ENCODE data around the gene TDRD7. TPM values are rescaled to one million over a fixed set of nuclear protein-coding genes. Genes with fewer than 3 reads are reported as not detected.

TDRD7 gene
- polyA plus RNA-seq, 1 experiment = 5.4 TPM

DNA sequence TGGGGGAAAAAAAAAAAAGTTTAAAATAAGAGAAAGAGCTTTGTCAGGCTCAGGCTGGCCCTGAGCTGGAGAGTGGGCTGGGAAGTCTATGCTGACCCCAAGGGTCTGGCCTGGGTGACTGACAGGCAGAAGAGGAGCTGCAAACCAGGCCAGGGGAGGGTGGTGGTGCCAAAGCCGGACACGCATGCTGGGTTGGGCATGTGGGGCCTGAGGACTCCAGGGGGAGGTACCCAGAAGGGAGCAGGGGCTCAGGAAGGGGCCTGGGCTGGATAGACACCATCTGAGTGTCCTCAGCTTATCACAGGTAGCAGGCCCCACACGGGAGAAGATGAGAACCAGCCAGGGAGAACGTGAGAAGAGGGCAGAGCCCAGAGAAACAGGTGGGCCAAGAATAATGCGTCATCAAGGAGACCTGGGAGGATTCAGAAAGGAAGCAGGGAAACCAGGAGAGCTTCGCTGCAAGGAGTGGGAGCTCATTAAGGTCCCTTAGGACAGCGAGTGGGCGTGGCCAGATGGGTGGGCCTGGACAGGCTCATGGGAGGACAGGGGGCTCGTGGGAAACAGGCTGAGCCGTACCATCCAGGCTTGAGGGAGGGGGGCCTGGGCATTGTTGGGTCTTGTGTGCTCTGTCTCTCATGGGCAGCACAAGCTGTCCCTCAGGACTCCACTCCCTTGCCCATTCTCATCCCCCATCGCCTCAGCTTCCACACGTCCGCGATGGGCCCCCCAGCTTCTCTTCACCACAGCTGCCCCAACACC is 105.6 kb downstream of the TDRD7 start:
- TF ChIP-seq, protein P1, sequence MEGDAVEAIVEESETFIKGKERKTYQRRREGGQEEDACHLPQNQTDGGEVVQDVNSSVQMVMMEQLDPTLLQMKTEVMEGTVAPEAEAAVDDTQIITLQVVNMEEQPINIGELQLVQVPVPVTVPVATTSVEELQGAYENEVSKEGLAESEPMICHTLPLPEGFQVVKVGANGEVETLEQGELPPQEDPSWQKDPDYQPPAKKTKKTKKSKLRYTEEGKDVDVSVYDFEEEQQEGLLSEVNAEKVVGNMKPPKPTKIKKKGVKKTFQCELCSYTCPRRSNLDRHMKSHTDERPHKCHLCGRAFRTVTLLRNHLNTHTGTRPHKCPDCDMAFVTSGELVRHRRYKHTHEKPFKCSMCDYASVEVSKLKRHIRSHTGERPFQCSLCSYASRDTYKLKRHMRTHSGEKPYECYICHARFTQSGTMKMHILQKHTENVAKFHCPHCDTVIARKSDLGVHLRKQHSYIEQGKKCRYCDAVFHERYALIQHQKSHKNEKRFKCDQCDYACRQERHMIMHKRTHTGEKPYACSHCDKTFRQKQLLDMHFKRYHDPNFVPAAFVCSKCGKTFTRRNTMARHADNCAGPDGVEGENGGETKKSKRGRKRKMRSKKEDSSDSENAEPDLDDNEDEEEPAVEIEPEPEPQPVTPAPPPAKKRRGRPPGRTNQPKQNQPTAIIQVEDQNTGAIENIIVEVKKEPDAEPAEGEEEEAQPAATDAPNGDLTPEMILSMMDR (IDR thresholded peaks at IDR 0.05; ENCODE audit: insufficient read depth, low read depth, low read length) = no peak
- Histone ChIP-seq H3K27me3 (ENCODE audit: control insufficient read depth, insufficient read depth, low read length) (peaks cover 6% of the 10 kb centered on the region), H3K36me3 (ENCODE audit: control insufficient read depth, insufficient read depth, low read length) (no peaks in the 10 kb centered on the region), H3K4me3 (ENCODE audit: low read depth, low read length) (no peak overlapping the region)
- ChIA-PET POLR2A (no interaction called here), CTCF (interaction anchor here (0.7 to 1.2 kb wide), 3 partner anchors 11 to 81 kb away, joined by 3 to 4 read pairs (median 3); no protein-coding TSS in a partner anchor)
- no peak for DNase-seq (ENCODE audit: low read depth)

DNA sequence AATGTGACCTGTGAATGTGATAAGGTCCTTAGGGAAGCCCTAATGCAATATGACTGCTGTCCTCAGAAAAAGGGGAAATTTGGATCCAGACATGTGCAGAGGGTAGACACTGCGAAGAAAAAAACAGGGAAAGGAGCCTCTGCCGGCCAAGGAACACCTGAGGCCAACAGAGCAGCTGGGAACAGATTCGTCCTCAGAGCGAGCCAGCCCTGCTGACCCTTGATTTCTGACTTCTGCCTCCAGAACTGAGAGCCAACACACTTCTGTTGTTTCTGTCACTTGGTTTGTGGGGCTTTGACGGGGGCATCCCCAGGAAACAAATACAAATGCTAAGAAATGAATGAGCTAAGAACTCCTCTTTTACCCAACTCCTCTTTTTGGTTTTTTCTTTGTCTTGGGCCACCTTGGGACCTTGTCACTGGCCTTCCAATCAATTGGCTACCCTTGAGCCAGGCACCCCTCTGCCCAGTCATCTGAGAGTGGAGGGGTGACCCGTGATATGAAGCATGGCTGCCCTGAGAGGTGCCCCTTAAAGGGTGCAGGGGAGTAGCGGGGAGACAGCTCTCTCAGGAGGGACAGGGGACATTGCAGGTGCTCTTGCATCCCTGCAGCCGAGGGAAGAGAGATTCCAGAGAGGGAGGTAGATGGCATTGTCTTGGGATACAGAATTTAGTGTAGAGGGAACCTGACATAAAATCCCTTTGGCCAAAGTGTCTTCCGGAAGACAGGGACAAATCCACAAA is 106.4 kb downstream of the TDRD7 start:
- Histone ChIP-seq H3K27me3 (ENCODE audit: control insufficient read depth, insufficient read depth, low read length) (peaks cover 6% of the 10 kb centered on the region), H3K4me3 (ENCODE audit: low read depth, low read length) (no peak overlapping the region), H3K36me3 (ENCODE audit: control insufficient read depth, insufficient read depth, low read length) (no peaks in the 10 kb centered on the region)
- TF ChIP-seq, protein P1 (IDR thresholded peaks at IDR 0.05; ENCODE audit: insufficient read depth, low read depth, low read length) = no peak
- POLR2A ChIA-PET = no interaction called here
- CTCF ChIA-PET = interaction anchor here (0.5 to 1.7 kb wide), 4 partner anchors 8 to 80 kb away, joined by 3 to 7 read pairs (median 4); no protein-coding TSS in a partner anchor
- no peak for DNase-seq (ENCODE audit: low read depth)

DNA sequence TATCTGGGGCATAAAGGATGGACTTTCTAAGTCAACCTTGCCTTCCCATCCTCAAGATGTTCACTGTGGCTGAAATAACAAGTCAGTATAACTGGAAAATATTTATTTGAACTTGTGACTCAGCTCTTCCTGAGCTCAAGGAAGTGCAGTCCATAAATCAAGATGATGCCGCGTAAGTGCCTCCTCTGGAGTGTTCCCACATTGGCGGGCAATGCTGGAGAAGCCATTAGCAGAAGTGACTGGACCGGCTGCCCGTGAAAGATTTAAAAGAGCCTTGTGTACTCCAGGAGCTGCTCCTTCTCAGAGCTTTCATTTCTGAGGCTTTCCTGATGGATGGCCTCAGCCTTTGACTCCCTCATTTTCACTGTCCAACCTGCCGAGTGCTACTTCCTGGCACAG is 107.0 kb downstream of the TDRD7 start:
- POLR2A ChIA-PET = no interaction called here
- no peak overlapping the region for H3K4me3 ChIP-seq (ENCODE audit: low read depth, low read length)
- no peaks in the 10 kb centered on the region for H3K36me3 ChIP-seq (ENCODE audit: control insufficient read depth, insufficient read depth, low read length)
- CTCF ChIA-PET = interaction anchor here (0.5 to 1.7 kb wide), 2 partner anchors 9 to 50 kb away, joined by 3 to 7 read pairs; no protein-coding TSS in a partner anchor
- H3K27me3 ChIP-seq (ENCODE audit: control insufficient read depth, insufficient read depth, low read length) = peaks cover 6% of the 10 kb centered on the region
- DNase-seq (ENCODE audit: low read depth) = peak; percentile 61
- TF ChIP-seq, protein P1 (IDR thresholded peaks at IDR 0.05; ENCODE audit: insufficient read depth, low read depth, low read length) = no peak

DNA sequence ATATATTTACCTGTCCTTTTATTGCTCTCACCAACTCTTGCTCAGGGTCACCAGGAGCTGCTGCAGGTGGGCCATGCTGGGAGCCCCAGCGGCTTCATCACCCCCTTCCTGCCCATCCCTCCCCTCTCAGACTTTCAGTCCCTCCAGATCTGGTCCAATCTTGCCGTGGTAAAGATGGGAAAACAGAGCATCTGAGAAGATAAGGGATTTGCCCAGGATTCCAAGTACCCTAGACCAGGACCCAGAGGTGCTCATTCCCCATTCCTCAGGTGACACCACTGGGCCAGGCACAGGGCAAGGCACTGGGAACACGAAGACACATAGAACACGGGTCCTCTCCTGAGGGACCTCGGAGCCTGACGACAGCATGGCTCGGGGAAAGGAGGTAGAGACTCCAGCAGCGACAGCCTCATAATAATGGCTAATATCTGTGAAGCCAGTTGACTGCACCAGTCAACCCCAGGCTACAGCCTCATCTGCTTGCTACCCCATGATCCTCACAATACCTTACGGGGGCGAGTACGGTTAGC is 107.6 kb downstream of the TDRD7 start:
- TF ChIP-seq, protein P1 (IDR thresholded peaks at IDR 0.05; ENCODE audit: insufficient read depth, low read depth, low read length) = no peak
- DNase-seq (ENCODE audit: low read depth) = no peak
- Histone ChIP-seq H3K4me3 (ENCODE audit: low read depth, low read length) (no peak overlapping the region), H3K27me3 (ENCODE audit: control insufficient read depth, insufficient read depth, low read length) (peaks cover 6% of the 10 kb centered on the region), H3K36me3 (ENCODE audit: control insufficient read depth, insufficient read depth, low read length) (no peaks in the 10 kb centered on the region)
- ChIA-PET POLR2A (no interaction called here), CTCF (interaction anchor here (1.7 kb wide), 1 partner anchor 50 kb away, joined by 7 read pairs; no protein-coding TSS in a partner anchor)
